Left kidney (tissue), 2 donors: ENCODE results near the gene TENT4A. TPM values are rescaled to one million over a fixed set of nuclear protein-coding genes. Genes with fewer than 3 reads are reported as not detected.

Experiments
- DNase-seq: peaks from one replicate; pipeline ENCODE4 v3.0.0-alpha.2; 2013
- polyA plus RNA-seq: library from polyadenylated mRNA; unstranded; fragments of 120-200 nt; gene quantifications from one replicate; pipeline ENCODE4 v1.2.1, GENCODE V29; 2013; ENCODE audit not compliant: insufficient read length

TENT4A gene
- polyA plus RNA-seq, 1 donor, result 35.6 TPM

GRCh38 chr5:6700074-6700684 lies 13.1 kb upstream of the TENT4A start:
- no peak for DNase-seq

DNA sequence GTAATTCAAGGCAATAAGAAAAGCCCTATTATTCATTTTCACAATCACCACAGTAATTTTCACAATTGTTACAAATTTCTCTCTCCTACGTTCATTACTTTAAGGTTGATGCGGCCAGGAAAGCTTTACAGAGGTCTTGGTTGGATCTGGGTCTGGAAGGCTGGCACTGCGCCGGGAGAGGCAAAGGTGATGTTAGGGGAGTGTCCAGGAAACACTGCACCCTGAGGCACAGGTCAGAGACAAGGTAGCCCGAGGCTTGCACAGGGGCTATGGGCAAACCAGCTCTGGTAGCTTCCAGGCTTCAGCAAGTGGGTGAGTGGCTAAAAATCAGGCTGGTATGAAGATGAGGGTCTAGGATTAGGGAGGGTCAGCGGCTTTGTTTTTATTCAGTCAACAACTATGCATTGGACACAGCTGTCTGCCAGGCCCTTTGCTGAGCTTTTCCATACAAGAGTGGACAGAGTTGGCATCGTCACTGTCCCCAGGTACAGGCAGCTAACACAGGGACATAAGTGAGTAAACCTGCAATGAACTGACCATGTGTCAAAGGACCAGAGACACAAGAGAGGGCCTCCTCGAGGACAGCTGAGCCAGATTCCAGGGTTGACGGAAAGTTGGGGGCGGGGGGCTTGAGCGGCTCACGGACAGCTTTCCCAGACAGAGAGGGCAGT lies 12.4 kb upstream of the TENT4A start:
- no peak for DNase-seq

- DNase-seq, result no peak
These were observed 11.7 kb upstream of the TENT4A start for GRCh38 chr5:6701491-6701890.

GRCh38 chr5:6702633-6703032 lies 10.6 kb upstream of the TENT4A start:
- no peak for DNase-seq

- no peak for DNase-seq
These were observed 9.4 kb upstream of the TENT4A start for GRCh38 chr5:6703806-6704205.

DNA sequence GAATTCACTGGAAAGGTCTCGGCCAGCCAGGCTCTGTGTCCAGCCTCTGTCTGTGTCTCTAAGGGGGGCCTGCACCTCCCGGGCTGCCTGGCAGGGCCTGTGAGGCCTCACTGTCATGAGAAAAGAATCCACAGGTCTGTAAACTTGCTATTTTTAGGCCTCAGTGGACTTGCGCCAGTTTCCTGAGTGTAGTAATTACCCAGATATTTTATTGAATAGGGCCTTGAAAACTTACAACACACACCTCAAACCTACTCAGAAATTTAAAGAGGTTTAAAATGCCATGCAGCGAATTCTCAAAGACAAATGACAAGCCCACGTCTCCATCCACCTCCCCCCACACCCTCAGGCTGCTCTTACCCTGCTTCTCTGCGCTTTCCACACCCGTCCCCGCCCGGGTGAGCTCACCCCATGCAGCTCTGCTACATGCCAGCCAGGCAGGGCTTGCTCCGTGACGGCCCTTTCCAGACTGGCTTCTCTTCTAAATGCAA lies 8.8 kb upstream of the TENT4A start:
- no peak for DNase-seq

- no peak for DNase-seq
These were observed 8.1 kb upstream of the TENT4A start for GRCh38 chr5:6705088-6705487.

DNA sequence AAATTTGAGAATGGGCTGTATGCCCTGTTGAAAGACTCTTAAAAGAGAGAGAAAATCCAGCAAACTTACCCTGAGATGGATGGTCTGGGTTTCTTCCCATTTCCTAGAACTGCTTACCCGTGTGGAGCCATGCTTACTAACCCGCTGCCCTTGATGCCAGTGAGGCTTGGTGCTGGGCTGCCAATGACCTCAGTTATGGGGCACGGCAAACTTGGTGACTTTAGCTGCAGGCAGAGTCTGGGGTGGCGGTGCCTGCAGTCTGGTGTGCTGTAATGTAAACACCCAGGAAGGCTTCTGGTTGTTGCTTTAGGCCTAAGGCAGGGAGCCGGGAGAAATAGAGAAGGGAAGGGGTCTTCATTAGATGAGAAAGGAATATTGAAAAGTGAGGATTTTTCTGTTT lies 7.3 kb upstream of the TENT4A start:
- DNase-seq, result no peak

GRCh38 chr5:6707852-6708251 lies 5.4 kb upstream of the TENT4A start:
- DNase-seq, result no peak

GRCh38 chr5:6708814-6709213 lies 4.4 kb upstream of the TENT4A start:
- DNase-seq, result no peak

DNA sequence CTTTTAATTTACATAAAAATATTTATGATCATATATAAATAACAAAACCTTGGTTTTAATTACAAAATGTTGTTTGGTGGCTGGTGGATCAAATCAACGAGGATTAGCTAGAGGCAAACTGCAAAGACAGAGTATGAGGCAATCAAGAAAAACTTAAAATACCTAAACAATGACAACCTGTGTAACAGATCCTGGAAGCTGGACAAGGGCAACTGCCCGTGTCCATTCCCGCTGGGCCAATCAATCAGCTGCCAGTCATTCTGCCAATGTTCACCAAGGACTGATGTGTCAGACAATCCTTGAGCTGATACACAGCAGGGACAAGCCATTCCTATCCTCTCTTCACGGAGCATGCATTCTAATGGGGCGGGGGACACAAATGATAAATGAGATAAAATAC lies 3.2 kb upstream of the TENT4A start:
- DNase-seq, result no peak

GRCh38 chr5:6710551-6711318 lies 2.5 kb upstream of the TENT4A start:
- no peak for DNase-seq

DNA sequence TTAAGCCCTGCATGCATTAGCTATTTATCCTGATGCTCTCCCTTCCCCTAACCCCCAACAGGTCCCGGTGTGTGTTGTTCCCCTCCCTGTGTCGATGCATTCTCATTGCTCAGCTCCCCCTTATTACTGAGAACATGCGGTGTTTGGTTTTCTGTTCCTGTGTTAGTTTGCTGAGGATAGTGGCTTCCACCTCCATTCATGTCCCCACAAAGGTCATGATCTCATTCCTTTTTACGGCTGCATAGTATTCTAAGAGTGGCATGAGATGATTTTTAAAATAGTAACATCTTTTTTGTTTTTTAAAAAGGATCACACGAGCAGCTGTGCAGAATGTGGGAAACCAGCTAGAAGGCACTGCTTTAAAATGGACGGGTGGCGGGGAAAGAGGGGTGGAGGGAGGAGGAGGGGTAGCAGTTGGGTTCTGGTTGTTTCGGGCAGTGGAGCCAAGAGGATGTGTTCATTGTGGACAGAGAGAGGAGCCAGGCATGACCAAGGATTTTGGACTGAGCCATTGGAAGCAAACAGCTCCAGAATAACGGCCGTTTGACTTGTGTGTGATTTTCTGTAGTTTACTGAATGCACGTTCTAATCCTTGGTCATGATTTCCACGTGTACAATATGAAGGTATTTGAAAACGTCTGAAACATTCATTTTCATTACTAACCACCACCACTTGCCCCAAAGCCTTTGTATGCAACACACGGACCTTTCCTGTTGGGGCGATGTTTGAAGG lies 1.7 kb upstream of the TENT4A start:
- DNase-seq, result no peak

- DNase-seq, result peak; percentile 33
These were observed 1.1 kb upstream of the TENT4A start for GRCh38 chr5:6712142-6712576.

DNA sequence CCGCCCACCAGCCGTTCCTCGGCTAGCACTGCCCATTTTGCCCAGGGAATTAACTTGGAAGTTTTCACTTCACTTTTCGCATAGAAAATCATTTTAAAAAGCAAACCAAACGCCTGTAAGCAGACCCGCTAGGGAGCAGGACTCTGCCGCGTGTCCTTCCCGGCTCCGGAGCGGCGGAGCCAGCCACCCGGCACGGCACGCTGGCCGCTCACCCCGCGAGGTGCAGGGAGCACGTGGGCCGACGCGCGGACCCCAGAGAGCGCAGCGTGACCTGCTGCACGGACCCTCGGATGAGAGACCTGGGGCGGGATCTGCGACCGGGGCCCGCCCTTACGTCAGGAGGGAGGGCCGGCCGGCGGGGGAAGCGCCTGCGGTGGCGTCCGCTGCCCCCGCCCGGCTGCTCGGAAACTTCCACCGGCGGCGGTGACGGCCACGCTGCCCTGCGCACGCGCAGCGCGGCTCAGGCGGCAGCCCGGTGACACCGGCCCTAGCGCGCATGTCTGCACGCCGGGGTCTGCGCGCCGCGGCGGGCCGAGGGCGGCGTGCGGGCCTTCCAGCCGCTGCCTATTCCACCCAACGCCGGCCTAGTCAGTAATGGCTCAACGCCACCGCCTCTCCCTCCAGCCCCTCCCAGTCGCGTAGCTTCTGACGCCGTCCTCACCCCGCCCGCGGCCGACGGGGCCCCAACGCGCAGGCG lies 507 bp upstream of the TENT4A start:
- DNase-seq, result peak; percentile 97

- DNase-seq, result no peak
These were observed 1.2 kb downstream of the TENT4A start for GRCh38 chr5:6714226-6715041.

GRCh38 chr5:6715271-6715670 lies 2.0 kb downstream of the TENT4A start:
- no peak for DNase-seq

DNA sequence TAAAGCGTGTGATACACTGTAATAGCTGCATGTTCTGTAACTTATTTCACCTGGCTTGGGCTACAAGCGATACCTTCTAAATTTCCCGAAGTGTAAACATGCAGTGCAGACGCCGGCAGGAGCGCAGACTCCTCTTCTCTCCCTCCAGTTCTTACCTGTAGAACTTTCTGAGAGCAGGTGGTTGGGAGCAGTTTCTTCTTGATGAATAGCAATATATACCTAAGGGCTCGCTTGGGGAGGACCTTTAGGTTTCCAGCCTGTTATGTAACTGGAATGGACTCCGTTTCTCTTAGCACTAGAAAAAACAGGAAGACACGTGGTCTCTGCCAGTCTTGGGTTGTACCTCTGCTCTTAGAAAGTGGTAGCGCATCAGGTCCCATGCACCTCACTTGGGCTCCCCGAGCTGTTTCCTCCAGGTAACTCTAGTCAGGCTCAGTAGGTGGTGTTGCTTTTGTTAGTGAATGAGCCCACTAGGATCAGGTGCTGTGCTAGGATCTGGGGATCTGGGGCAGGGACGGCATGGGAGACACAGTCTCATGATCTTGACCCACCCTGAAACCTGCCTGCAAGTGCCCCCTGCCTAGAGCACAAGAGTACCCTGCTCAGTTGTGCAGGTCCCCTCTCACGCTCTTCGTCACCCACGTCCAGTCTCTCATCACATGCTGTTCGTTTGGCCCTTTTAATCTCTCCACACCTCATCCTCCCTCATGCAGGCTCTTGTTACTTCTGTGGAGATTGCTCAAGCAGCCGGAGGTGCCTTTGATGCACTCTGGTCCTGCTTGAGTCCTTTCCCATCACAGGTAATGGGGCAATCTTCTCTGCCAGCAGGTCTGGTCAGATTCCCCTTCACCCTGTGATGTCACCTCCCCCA lies 2.8 kb downstream of the TENT4A start:
- DNase-seq, result no peak

- no peak for DNase-seq
These were observed 3.5 kb downstream of the TENT4A start for GRCh38 chr5:6716629-6717149.

DNA sequence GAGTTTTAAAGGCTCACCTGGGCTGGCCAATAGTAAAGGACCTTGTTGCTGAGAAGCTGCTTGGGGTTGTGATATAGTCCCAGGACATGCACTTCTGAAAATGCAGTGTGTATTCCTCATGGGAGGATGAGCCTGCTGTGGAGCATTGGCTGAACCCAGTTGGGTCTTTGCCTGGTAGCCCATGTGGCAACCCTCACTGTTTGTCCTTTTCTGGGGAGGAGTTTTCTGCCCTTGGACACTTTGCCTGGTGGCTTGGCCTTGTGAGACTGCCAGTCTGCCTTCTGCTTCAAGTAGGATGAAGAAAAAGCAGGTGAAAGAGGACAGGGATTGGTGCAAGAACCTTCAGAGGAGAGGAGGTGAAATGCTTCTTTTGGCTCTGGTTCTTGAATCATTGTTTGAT lies 4.0 kb downstream of the TENT4A start:
- DNase-seq, result no peak
